Small intestine (tissue), 7 donors: ENCODE results near the gene HELZ. TPM values are rescaled to one million over a fixed set of nuclear protein-coding genes. Genes with fewer than 3 reads are reported as not detected.

Source experiments
- DNase-seq, 2 donors: peaks; one replicate each; pipeline versions ENCODE4 v3.0.0 to v3.0.0-alpha.2; 2013
- FAIRE-seq: peaks from 2 replicates; lab custom pipeline; 2012; peaks lifted over from hg19 to GRCh38; lab: Jason Lieb, UNC
- H3K27ac ChIP-seq, 3 donors: one replicate each; pipeline ENCODE4 v1.5.1; 2013; ENCODE audit warnings: low read length in 2 of 3, mild to moderate bottlenecking in 2 of 3, control low read depth in 1 of 3, inconsistent platforms in 1 of 3, low read depth in 1 of 3, moderate library complexity in 1 of 3
- H3K27me3 ChIP-seq, 3 donors: one replicate each; pipeline ENCODE4 v1.6.1; 2013; ENCODE audit warnings: low read length in 3 of 3, inconsistent platforms in 1 of 3; ENCODE audit not compliant: control insufficient read depth in 3 of 3, insufficient read depth in 3 of 3
- H3K36me3 ChIP-seq, 3 donors: one replicate each; pipeline ENCODE4 v1.6.1; 2013; ENCODE audit warnings: low read length in 3 of 3, inconsistent platforms in 1 of 3, low read depth in 1 of 3, mild to moderate bottlenecking in 1 of 3, moderate library complexity in 1 of 3; ENCODE audit not compliant: control insufficient read depth in 3 of 3, insufficient read depth in 2 of 3
- H3K4me1 ChIP-seq, 3 donors: one replicate each; pipeline ENCODE4 v1.6.1; 2013; ENCODE audit warnings: low read length in 2 of 3, inconsistent platforms in 1 of 3, low read depth in 1 of 3, mild to moderate bottlenecking in 1 of 3, moderate library complexity in 1 of 3; ENCODE audit not compliant: control insufficient read depth in 3 of 3, insufficient read depth in 2 of 3
- H3K4me3 ChIP-seq, 3 donors: one replicate each; pipeline ENCODE4 v1.5.1; 2013; ENCODE audit warnings: low read length in 3 of 3, control low read depth in 1 of 3, inconsistent platforms in 1 of 3, low read depth in 1 of 3, mild to moderate bottlenecking in 1 of 3, moderate library complexity in 1 of 3
- H3K9me3 ChIP-seq, 2 donors: one replicate each; pipeline ENCODE4 v1.6.1; 2013; ENCODE audit warnings: low read depth in 1 of 2, low read length in 1 of 2; ENCODE audit not compliant: control insufficient read depth in 2 of 2, insufficient read depth in 1 of 2
- WGBS, 3 donors: extraction: QIAGEN DNeasy Blood & Tissue Kit; methylation state at CpG; one replicate each; pipeline ENCODE4 v1.1.7; 2013; 5-methylcytosine and 5-hydroxymethylcytosine counted together
- polyA plus RNA-seq, 4 donors: library from polyadenylated mRNA; stranded (reverse) in 3 of 4; unstranded in 1 of 4; fragments of 200-250 nt in 3 of 4; fragments of 120-200 nt in 1 of 4; gene quantifications; one replicate each; pipeline versions ENCODE4 v1.2.1 to v1.2.3, GENCODE V29; 2013
- donor health status: healthy with polysubstance abuse.
- donor health status: control.
- donor health status: control.
- donor health status: Bipolar disorder and iron deficiency.
- donor health status: healthy.

The HELZ gene
- polyA plus RNA-seq, 4 donors, result 2.7 to 27.3 (median 3.6) TPM

DNA sequence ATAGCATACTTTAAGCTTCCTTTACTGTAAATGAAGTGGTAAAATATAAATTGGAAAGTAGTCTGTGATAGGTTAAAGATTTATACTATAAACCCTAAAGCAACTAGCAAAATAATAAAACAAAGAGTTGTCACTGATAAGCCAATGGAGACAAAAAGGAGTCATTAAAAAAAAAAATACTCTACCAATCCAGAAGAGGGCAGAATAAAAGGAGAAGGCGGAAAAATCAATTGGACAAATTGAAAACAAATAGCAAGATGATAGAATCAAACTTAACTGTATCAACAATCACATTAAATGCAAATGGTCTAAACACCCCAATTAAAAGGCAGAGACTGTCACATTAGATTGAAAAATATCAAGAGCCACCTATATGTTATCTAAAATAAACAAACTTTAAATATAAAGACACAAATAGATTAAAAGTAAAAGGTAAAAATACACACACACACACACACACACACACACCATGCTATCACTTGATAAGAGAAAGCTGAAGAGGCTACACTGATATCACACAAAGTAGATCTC lies 128.9 kb downstream of the HELZ start:
- Histone ChIP-seq H3K4me1 (no peaks in the 10 kb centered on the region), H3K9me3 (peaks cover 0 to 7% of the 10 kb centered on the region in 2 donors), H3K4me3 (no peak overlapping the region), H3K36me3 (peaks cover 5 to 14% (median 7%) of the 10 kb centered on the region in 3 donors), H3K27me3 (no peaks in the 10 kb centered on the region), H3K27ac (no peak overlapping the region)
- FAIRE-seq (no peak), DNase-seq (no peak)
- 98 to 100% (median 100%) methylated on average over 1 of the region's 1 CpG for WGBS, 3 donors

DNA sequence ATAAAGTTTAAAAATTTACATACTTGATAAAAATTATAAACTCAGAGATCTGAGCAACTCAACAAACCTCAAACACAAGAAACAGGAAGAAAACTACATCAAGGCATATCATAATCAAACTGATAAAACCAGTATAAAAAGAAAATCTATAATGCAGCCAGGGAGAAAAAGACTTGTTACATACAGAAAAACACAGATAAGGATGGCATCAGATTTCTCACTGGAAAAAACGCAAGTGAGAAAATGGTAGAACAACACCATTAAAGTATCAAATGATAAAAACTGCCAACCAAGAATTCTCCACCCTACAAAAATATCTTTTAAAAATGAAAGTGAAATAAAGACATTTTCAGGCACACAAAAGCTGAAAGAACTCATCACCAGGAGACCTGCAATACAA lies 129.6 kb downstream of the HELZ start:
- no peak for DNase-seq
- no peak for FAIRE-seq
- H3K36me3 ChIP-seq, result peaks cover 4 to 14% (median 7%) of the 10 kb centered on the region in 3 donors
- no peak overlapping the region for H3K4me3 ChIP-seq
- H3K4me1 ChIP-seq, result no peaks in the 10 kb centered on the region
- H3K27ac ChIP-seq, result no peak overlapping the region
- peaks cover 0 to 7% of the 10 kb centered on the region in 2 donors for H3K9me3 ChIP-seq
- no peaks in the 10 kb centered on the region for H3K27me3 ChIP-seq
- 84 to 95% (median 87%) methylated on average over 1 of the region's 1 CpG for WGBS, 3 donors

DNA sequence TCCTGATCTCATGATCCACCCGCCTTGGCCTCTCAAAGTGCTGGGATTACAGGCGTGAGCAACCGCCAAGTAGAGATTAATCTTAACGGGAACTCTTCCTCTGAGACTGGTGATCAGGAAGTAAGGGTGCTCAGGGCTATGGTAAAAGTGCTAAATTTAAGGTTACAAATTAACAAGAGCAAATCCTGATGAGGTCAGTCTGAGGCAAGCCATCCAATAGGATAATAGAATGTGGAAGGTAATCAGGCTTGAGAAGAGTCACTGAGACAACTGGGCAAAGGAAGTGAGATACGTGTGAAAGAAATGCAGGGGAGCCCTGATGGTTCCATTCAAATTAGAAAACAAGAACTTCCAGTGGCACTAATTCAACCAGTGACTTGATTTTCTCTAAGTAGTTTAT lies 131.5 kb downstream of the HELZ start:
- 79 to 95% (median 86%) methylated on average over 5 of the region's 5 CpGs for WGBS, 3 donors

DNA sequence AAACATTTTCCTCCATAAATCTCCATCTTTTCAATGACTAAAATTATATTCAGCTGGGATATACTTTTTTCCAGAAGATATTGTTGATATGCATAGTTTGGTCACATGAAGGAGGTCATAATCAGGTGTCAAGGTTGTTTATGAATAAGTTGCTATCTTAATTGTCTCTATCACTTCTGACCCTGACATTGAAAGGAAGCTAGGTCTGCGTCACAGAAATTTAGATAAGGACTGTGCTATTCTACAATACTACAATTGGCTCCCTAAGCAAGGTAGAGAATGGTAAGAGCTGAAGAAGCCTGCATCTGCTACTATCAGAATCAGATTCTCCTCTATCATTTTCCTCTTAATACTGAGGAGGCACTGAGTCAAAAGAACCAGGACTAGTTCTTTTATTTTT lies 133.2 kb downstream of the HELZ start:
- no peak for FAIRE-seq
- H3K27me3 ChIP-seq, result no peaks in the 10 kb centered on the region
- peaks cover 12 to 23% (median 22%) of the 10 kb centered on the region in 3 donors for H3K36me3 ChIP-seq
- peaks cover 0 to 2% of the 10 kb centered on the region in 2 donors for H3K9me3 ChIP-seq
- no peak overlapping the region for H3K4me3 ChIP-seq
- WGBS, 3 donors, result 28 to 74% (median 31%) methylated on average over 1 of the region's 1 CpG
- DNase-seq, result peak in 1 of 2 donors; percentile 20
- H3K4me1 ChIP-seq, result no peaks in the 10 kb centered on the region
- H3K27ac ChIP-seq, result no peak overlapping the region

More for the DNA sequence above, 131.5 kb downstream of the HELZ start:
- peak overlapping the region in 1 of 3 donors; percentile 20 for H3K27ac ChIP-seq
- peaks cover 9 to 21% (median 13%) of the 10 kb centered on the region in 3 donors for H3K36me3 ChIP-seq
- no peak for FAIRE-seq
- no peaks in the 10 kb centered on the region for H3K4me1 ChIP-seq
- H3K4me3 ChIP-seq, result no peak overlapping the region
- H3K9me3 ChIP-seq, result peaks cover 0 to 6% of the 10 kb centered on the region in 2 donors
- H3K27me3 ChIP-seq, result no peaks in the 10 kb centered on the region
- no peak for DNase-seq

DNA sequence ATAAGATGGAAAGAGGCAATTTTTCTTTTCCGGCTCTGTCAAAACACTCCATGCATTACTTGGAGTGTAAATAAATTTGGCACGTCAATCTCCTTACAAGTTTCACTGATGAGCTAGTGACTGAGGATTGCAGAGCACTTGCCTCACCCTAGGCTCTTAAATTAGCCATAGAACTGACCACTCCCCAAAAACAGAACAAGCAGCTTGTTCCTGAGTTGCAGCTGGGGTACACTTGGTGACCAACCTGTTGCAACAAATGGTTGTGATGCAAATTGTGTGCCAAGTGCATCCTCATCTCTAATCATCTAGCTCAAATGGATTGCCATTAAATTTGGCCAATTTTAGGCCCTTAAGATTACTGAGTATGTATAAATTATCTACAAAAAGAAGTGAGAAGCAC lies 133.7 kb downstream of the HELZ start:
- 90 to 100% (median 95%) methylated on average over 2 of the region's 2 CpGs for WGBS, 3 donors
- Histone ChIP-seq H3K27ac (no peak overlapping the region), H3K4me3 (no peak overlapping the region), H3K27me3 (no peaks in the 10 kb centered on the region), H3K4me1 (no peaks in the 10 kb centered on the region), H3K36me3 (peaks cover 14 to 23% (median 23%) of the 10 kb centered on the region in 3 donors), H3K9me3 (no peaks in the 10 kb centered on the region)
- DNase-seq (no peak), FAIRE-seq (no peak)

DNA sequence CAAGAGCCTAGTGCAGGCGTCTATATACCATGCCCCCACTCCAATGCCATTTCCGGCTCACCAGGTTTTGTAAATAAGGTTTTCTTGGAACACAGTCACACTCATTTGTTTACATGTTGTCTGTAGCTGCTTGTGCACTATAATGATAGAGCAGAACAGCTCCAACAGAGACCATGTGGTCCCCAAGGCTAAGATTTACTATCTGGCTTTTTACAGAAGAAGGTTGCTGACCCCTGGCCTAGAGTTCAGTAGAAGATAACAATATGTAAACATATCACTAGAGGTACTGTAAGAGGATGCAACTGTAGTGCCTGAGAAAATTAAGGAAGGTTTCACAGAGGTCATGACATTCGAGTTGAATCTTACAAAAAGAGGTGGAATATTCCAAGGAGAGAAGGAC lies 134.4 kb downstream of the HELZ start:
- Histone ChIP-seq H3K4me1 (no peaks in the 10 kb centered on the region), H3K4me3 (no peak overlapping the region), H3K27ac (no peak overlapping the region), H3K36me3 (peaks cover 14 to 23% (median 23%) of the 10 kb centered on the region in 3 donors), H3K27me3 (no peaks in the 10 kb centered on the region), H3K9me3 (no peaks in the 10 kb centered on the region)
- FAIRE-seq, result no peak
- WGBS, 3 donors, result 82 to 93% (median 84%) methylated on average over 3 of the region's 3 CpGs
- DNase-seq, result no peak

DNA sequence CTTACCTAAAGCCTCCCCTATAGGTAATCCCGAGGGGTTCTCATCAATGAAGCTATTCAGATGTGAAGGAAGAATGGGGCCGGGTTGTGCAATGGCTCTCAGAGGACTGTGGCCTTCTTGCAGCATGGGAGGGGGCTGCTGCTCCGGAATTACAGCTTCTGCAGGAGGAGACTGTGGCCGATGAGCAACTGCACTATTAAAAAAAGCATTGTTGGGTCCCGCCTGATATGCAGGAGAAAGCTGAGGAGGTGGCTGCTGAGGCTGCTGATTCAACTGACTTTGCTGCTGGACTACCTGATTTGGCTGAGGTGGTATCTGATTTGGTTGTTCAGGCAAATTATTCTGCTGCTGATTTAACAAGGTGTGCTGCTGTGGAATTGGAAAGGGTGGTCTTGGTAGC lies 135.9 kb downstream of the HELZ start:
- H3K4me3 ChIP-seq, result no peak overlapping the region
- no peaks in the 10 kb centered on the region for H3K27me3 ChIP-seq
- peaks cover 14 to 29% (median 21%) of the 10 kb centered on the region in 3 donors for H3K36me3 ChIP-seq
- DNase-seq (no peak), FAIRE-seq (no peak)
- 86 to 93% (median 89%) methylated on average over 5 of the region's 5 CpGs for WGBS, 3 donors
- H3K27ac ChIP-seq, result no peak overlapping the region
- H3K9me3 ChIP-seq, result no peaks in the 10 kb centered on the region
- no peaks in the 10 kb centered on the region for H3K4me1 ChIP-seq

DNA sequence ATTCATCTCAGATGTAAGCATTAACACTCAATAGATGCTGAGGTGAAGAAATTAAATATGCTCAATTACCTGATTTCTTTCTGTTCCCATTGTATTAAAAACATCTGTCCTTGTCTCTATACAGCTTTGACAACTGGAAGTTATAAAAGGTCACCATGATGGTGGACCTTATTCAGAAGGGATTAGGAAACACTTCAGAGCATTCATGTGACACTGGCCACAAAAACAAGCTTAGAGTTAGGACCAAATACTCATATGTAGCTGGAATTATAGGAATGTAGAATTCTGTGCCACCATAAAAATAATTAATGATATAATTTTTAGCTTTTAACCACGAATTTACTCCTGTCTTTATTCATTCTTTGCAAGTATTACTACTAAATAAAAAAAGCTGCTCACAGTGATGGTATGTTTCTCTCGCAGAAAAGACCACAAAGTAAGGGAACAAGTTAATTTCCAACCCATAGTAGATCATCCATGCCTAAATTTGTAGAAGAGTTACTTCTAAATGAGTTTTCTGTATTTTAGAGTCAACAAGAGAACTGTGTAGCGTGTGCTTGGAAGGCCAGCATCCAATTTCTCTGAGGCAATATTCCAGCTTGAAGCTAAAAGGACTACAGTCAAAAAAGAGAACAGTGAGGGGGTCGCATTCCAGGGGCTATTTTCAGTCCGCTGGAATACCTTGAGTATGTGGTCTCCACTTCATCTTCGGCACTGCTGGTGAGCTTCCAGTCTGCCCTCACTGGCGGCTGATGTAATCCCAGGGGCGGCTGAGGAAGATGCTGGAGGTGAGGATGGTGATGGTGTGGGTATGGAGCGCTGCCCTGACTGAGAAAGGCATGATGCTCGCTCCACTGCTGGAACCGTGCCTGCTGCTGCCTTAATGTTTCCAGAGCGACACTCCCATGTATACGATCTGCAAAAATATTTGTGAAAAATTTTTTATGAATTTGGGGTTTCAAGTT lies 136.9 kb downstream of the HELZ start:
- no peaks in the 10 kb centered on the region for H3K4me1 ChIP-seq
- DNase-seq (no peak), FAIRE-seq (no peak)
- no peak overlapping the region for H3K27ac ChIP-seq
- H3K27me3 ChIP-seq, result no peaks in the 10 kb centered on the region
- no peak overlapping the region for H3K4me3 ChIP-seq
- 92 to 97% (median 94%) methylated on average over 13 of the region's 13 CpGs for WGBS, 3 donors
- no peaks in the 10 kb centered on the region for H3K9me3 ChIP-seq
- peaks cover 14 to 26% (median 17%) of the 10 kb centered on the region in 3 donors for H3K36me3 ChIP-seq
